Endodermal cell (in vitro differentiated cells): ENCODE data around the gene PLXDC1. TPM values are rescaled to one million over a fixed set of nuclear protein-coding genes. Genes with fewer than 3 reads are reported as not detected.

Source experiments
- DNase-seq: peaks from one replicate; pipeline ENCODE4 v3.0.0-alpha.2; 2017
- H3K27ac ChIP-seq: 2 replicates; pipeline ENCODE4 v1.5.1; 2013; ENCODE audit warnings: mild to moderate bottlenecking, low read depth, low read length, moderate library complexity
- H3K27me3 ChIP-seq: 2 replicates; pipeline ENCODE4 v1.6.1; 2013; ENCODE audit warnings: mild to moderate bottlenecking, low read length, moderate library complexity; ENCODE audit not compliant: insufficient read depth, control insufficient read depth, poor library complexity, severe bottlenecking
- H3K36me3 ChIP-seq: 2 replicates; pipeline ENCODE4 v1.7.0; 2013; ENCODE audit warnings: mild to moderate bottlenecking, low read length, moderate library complexity; ENCODE audit not compliant: control insufficient read depth, insufficient read depth
- H3K4me1 ChIP-seq: one replicate; pipeline ENCODE4 v1.7.0; 2013; ENCODE audit warnings: low read length; ENCODE audit not compliant: control insufficient read depth, insufficient read depth
- H3K4me3 ChIP-seq: 2 replicates; pipeline ENCODE4 v1.5.1; 2013; ENCODE audit warnings: mild to moderate bottlenecking, low read length, moderate library complexity
- H3K9ac ChIP-seq: 2 replicates; pipeline ENCODE4 v1.6.1; 2013; ENCODE audit warnings: mild to moderate bottlenecking, low read length, moderate library complexity; ENCODE audit not compliant: poor library complexity, severe bottlenecking; ENCODE audit errors: extremely low read depth
- H3K9me3 ChIP-seq: 2 replicates; pipeline ENCODE4 v1.6.1; 2013; ENCODE audit warnings: mild to moderate bottlenecking, low read length, moderate library complexity; ENCODE audit not compliant: control insufficient read depth
- H3K27ac Mint-ChIP-seq: 2 replicates; pipeline ENCODE4 v1.8.0; 2020; ENCODE audit warnings: mixed read lengths
- H3K27me3 Mint-ChIP-seq: 2 replicates; pipeline ENCODE4 v1.8.0; 2021; ENCODE audit warnings: mild to moderate bottlenecking, mixed read lengths; ENCODE audit not compliant: insufficient read depth
- H3K36me3 Mint-ChIP-seq: 2 replicates; pipeline ENCODE4 v1.8.0; 2020; ENCODE audit warnings: low read depth, mixed read lengths
- H3K4me1 Mint-ChIP-seq: 2 replicates; pipeline ENCODE4 v1.8.0; 2020; ENCODE audit warnings: mixed read lengths
- H3K4me3 Mint-ChIP-seq: 2 replicates; pipeline ENCODE4 v1.8.0; 2020; ENCODE audit warnings: mild to moderate bottlenecking, moderate library complexity, mixed read lengths
- H3K9me3 Mint-ChIP-seq: 2 replicates; pipeline ENCODE4 v1.8.0; 2020; ENCODE audit warnings: mild to moderate bottlenecking, mixed read lengths
- CTCF ChIP-seq: fragments of 200-600 bp; sonication (generic); conservative IDR thresholded peaks from 2 replicates; pipeline ENCODE4 v1.5.0; 2021; ENCODE audit warnings: antibody characterized with exemption, mild to moderate bottlenecking
- WGBS, 2 experiments: methylation state at CpG; one replicate each; pipeline versions ENCODE4 v1.1.5 to v1.1.7; 2013; ENCODE audit warnings: missing lambda C conversion rate in 2 of 2, mixed read lengths in 1 of 2; ENCODE audit not compliant: insufficient coverage in 1 of 2, insufficient read length in 1 of 2; 5-methylcytosine and 5-hydroxymethylcytosine counted together
- total RNA-seq, 2 donors: library from RNA; stranded (reverse); fragmentation: NEBNext Ultra II Directional in 1 of 2; extraction: Animal tissue kit (Norgen Biotek cat#: 25700) in 1 of 2; gene quantifications; 2 replicates in 1 of 2; 3 replicates in 1 of 2; pipeline ENCODE4 v1.2.1, GENCODE V29; 2021

PLXDC1 gene
- total RNA-seq, 2 donors from 2014 or later = 9.0 TPM

- Mint-ChIP-seq H3K9me3 (no peaks in the 10 kb centered on the region), H3K27ac (no peak overlapping the region), H3K36me3 (no peaks in the 10 kb centered on the region), H3K4me1 (peaks cover 21% of the 10 kb centered on the region), H3K27me3 (no peaks in the 10 kb centered on the region), H3K4me3 (no peak overlapping the region)
- no peak for DNase-seq
- Histone ChIP-seq H3K27me3 (no peaks in the 10 kb centered on the region), H3K4me1 (no peaks in the 10 kb centered on the region), H3K27ac (no peak overlapping the region), H3K9me3 (no peaks in the 10 kb centered on the region), H3K36me3 (no peaks in the 10 kb centered on the region), H3K9ac (no peak overlapping the region), H3K4me3 (no peak overlapping the region)
- WGBS, 2 experiments = 96 to 100% methylated on average over 1 of the region's 1 CpG
- TF ChIP-seq CTCF = no peak
These were observed 69.0 kb downstream of the PLXDC1 start for GRCh38 chr17:39082482-39082881.

GRCh38 chr17:39081851-39082250, 69.6 kb downstream of the PLXDC1 start:
- no peaks in the 10 kb centered on the region for H3K27me3 Mint-ChIP-seq
- Histone ChIP-seq H3K9me3 (no peaks in the 10 kb centered on the region), H3K36me3 (no peaks in the 10 kb centered on the region), H3K9ac (no peak overlapping the region), H3K27ac (no peak overlapping the region), H3K4me1 (no peaks in the 10 kb centered on the region), H3K4me3 (no peak overlapping the region), H3K27me3 (no peaks in the 10 kb centered on the region)
- no peaks in the 10 kb centered on the region for H3K36me3 Mint-ChIP-seq
- peaks cover 21% of the 10 kb centered on the region for H3K4me1 Mint-ChIP-seq
- H3K27ac Mint-ChIP-seq = no peak overlapping the region
- WGBS, 2 experiments = 91 to 100% methylated on average over 1 of the region's 1 CpG
- no peaks in the 10 kb centered on the region for H3K9me3 Mint-ChIP-seq
- no peak for DNase-seq
- no peak overlapping the region for H3K4me3 Mint-ChIP-seq
- TF ChIP-seq CTCF = no peak

- DNase-seq = no peak
- Histone ChIP-seq H3K4me1 (no peaks in the 10 kb centered on the region), H3K9me3 (no peaks in the 10 kb centered on the region), H3K27me3 (no peaks in the 10 kb centered on the region), H3K36me3 (no peaks in the 10 kb centered on the region), H3K27ac (no peak overlapping the region), H3K4me3 (no peak overlapping the region), H3K9ac (no peak overlapping the region)
- H3K9me3 Mint-ChIP-seq = no peaks in the 10 kb centered on the region
- WGBS, 2 experiments = 80% methylated on average over 1 to 6 of the region's 6 CpGs
- no peaks in the 10 kb centered on the region for H3K27me3 Mint-ChIP-seq
- TF ChIP-seq CTCF = no peak
- no peaks in the 10 kb centered on the region for H3K36me3 Mint-ChIP-seq
- H3K4me1 Mint-ChIP-seq = peaks cover 21% of the 10 kb centered on the region
- H3K4me3 Mint-ChIP-seq = no peak overlapping the region
- no peak overlapping the region for H3K27ac Mint-ChIP-seq
These were observed 70.9 kb downstream of the PLXDC1 start for GRCh38 chr17:39080421-39081078.
